WTC11 (cell line): ENCODE measurements around the gene PTPRN2.

ENCODE experiments used
- ARID4B ChIP-seq: sonication (generic); formaldehyde crosslinking; IDR thresholded peaks from 2 replicates; pipeline ENCODE4 v1.8.0; 2023; ENCODE audit warnings: missing genetic modification reagents, mild to moderate bottlenecking, borderline replicate concordance
- CTCF ChIP-seq: fragments of 200-600 bp; IDR thresholded peaks from 2 replicates; pipeline ENCODE4 v1.8.0; 2022; ENCODE audit warnings: antibody characterized with exemption
- ESRRA ChIP-seq: sonication (generic); formaldehyde crosslinking; IDR thresholded peaks from 2 replicates; pipeline ENCODE4 v1.8.1; 2022; ENCODE audit warnings: mild to moderate bottlenecking, missing genetic modification reagents, borderline replicate concordance
- ETV6 ChIP-seq: sonication (generic); formaldehyde crosslinking; IDR thresholded peaks from 2 replicates; pipeline ENCODE4 v1.8.1; 2022; ENCODE audit warnings: mild to moderate bottlenecking, missing genetic modification reagents
- MAX ChIP-seq: sonication (generic); formaldehyde crosslinking; IDR thresholded peaks from 2 replicates; pipeline ENCODE4 v1.8.0; 2022; ENCODE audit warnings: mild to moderate bottlenecking, missing genetic modification reagents
- MYBL2 ChIP-seq: sonication (generic); formaldehyde crosslinking; IDR thresholded peaks from 2 replicates; pipeline ENCODE4 v1.8.1; 2023; ENCODE audit warnings: mild to moderate bottlenecking, moderate library complexity, missing genetic modification reagents
- NFYB ChIP-seq: sonication (generic); formaldehyde crosslinking; conservative IDR thresholded peaks from 2 replicates; pipeline ENCODE4 v1.8.0; 2022; ENCODE audit warnings: low read depth, missing genetic modification reagents
- PRDM15 ChIP-seq: sonication (generic); formaldehyde crosslinking; IDR thresholded peaks from 2 replicates; pipeline ENCODE4 v1.8.0; 2022; ENCODE audit warnings: missing genetic modification reagents
- USF2 ChIP-seq: sonication (generic); formaldehyde crosslinking; IDR thresholded peaks from 2 replicates; pipeline ENCODE4 v1.8.1; 2023; ENCODE audit warnings: mild to moderate bottlenecking, missing genetic modification reagents, moderate library complexity
- TF ChIP-seq, protein P1 (sequence below): sonication (generic); formaldehyde crosslinking; conservative IDR thresholded peaks from 2 replicates; pipeline ENCODE4 v1.8.1; 2022; ENCODE audit warnings: mild to moderate bottlenecking, missing genetic modification reagents

GRCh38 chr7:158028290-158028941 is 559.2 kb downstream of the PTPRN2 start:
- no peak for TF ChIP-seq PRDM15
- TF ChIP-seq USF2 (CRISPR knock-in tag) = no peak
- TF ChIP-seq CTCF = no peak
- TF ChIP-seq, protein P1, sequence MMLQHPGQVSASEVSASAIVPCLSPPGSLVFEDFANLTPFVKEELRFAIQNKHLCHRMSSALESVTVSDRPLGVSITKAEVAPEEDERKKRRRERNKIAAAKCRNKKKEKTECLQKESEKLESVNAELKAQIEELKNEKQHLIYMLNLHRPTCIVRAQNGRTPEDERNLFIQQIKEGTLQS (CRISPR knock-in tag) = no peak
- no peak for TF ChIP-seq ESRRA
- TF ChIP-seq ETV6 (CRISPR knock-in tag) = no peak
- TF ChIP-seq MAX (CRISPR knock-in tag) = no peak
- no peak for TF ChIP-seq MYBL2 (CRISPR knock-in tag)
- TF ChIP-seq ARID4B (CRISPR knock-in tag) = no peak
- no peak for TF ChIP-seq NFYB (CRISPR knock-in tag)
